ENCODE data around the gene ANKRD44.
A peak's percentile ranks its signal among the peaks of the same experiment; 100 is the strongest.

Gene ANKRD44

DNA sequence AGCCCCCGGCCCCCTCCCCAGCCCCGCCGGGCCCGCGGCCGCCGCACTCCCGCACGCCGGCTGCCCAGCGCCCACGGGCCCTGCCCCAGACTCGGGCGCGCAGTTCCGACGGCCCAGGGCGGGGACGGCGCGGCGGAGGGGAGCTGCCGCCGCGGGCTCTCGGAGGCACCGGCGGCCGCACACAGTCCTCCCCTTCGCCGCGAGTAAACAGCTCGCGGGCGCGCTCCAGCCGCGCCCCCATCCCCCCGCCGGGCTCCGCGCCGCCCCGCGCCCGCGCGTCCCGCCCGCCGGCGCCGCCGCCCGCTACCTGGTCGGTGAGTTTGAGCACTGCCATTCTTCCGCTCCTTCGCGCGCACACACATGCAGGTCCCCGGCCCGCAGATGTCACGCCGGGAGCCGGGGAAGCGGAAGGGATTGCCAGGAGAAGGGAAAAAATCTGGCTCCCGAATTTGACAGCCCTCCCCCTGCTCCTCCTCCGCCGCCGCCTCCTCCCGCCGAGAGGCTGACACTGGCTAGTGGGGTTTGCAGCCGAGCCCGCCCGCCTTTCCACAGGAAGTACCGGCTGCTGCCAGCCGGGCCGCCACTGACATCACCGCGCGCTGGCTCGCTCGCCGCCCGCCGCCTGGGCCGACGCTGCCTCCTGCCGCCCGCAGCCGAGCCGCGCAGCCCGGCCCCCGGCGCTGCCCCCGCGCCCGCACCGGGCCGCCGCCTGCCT is at the start of gene ANKRD44:
Gene ANKRD44, minus strand, starts transcription at position 510 of the 715 bp plus-strand sequence. Its CDS starts 176 bp downstream, at position 334.
- peak within 1 kb of the TSS; percentile 75 for H3K4me3 ChIP-seq (ENCODE audit: low read depth, low read length)
- in situ Hi-C loops (cut with HindIII; ENCODE audit: low sequenced_read_pairs) = no loop called here
- peak; percentile 86 for DNase-seq (ENCODE audit: low read depth, low spot score)
- TF ChIP-seq CTCF (IDR thresholded peaks at IDR 0.05; ENCODE audit: low read depth, low read length) = no peak

DNA sequence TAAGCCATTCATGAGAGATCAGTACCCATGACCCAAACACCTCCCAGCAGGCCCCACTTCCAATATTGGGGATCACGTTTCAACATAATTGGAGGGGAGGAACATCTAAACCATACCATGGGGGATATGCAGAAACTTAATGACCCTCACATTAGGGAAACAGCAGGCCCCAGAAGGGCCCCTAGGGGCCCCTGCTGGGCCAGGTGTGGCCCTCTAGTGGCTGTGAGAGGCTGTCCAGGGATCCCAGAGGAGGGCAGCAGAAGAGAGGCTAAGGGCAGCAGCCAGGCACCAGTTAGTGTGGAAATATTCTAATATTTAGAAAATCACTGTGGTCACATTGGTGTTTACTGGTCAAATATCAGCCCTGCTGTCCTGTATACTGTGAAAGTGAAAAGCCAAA is 49.3 kb upstream of the ANKRD44 start:
- H3K4me3 ChIP-seq (ENCODE audit: low read depth, low read length) = no peak overlapping the region
- no peak for TF ChIP-seq CTCF (IDR thresholded peaks at IDR 0.05; ENCODE audit: low read depth, low read length)
- no peak for DNase-seq (ENCODE audit: low read depth, low spot score)
- in situ Hi-C loops (cut with HindIII; ENCODE audit: low sequenced_read_pairs) = no loop called here

DNA sequence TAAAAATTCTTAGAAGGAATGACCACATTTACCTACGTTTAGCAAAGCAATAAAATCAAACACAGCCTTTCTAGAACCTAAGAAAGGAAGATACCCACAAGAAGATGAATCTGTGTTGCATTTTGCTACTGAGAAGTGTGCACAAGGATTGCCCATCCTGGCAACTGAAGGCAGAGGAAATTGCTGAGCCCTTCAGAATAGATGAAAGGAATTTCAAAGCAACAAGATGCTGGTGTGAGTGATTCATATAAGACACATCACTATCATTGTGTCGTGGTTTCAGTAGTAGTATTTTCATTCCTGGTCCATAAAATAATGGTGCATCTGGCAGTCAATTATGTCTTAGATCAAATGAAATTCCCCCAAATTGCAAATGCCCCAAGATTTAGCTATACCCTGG is 48.4 kb upstream of the ANKRD44 start:
- no peak overlapping the region for H3K4me3 ChIP-seq (ENCODE audit: low read depth, low read length)
- in situ Hi-C loops (cut with HindIII; ENCODE audit: low sequenced_read_pairs) = no loop called here
- peak; percentile 35 for DNase-seq (ENCODE audit: low read depth, low spot score)
- TF ChIP-seq CTCF (IDR thresholded peaks at IDR 0.05; ENCODE audit: low read depth, low read length) = no peak

DNA sequence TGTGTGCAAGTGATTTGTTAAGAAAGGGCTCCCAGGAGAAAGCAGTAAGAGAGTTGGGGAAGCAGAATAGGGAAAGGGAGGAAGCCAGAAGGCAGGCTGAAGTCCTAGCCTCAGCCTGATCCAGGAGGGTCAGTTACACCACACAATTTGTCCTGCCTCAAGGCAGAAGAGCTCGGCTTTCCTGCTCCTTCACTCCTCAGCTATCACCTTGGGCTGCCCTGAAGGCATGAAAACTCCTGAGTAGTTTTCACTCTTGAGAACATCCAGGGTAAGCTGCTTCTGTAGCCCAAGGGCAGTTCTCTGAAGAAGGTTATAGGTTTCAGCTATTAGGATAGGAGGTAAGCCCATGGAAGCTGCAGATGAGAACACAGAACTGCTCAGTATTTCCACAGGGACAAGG is 47.4 kb upstream of the ANKRD44 start:
- no peak for TF ChIP-seq CTCF (IDR thresholded peaks at IDR 0.05; ENCODE audit: low read depth, low read length)
- DNase-seq (ENCODE audit: low read depth, low spot score) = no peak
- in situ Hi-C loops (cut with HindIII; ENCODE audit: low sequenced_read_pairs) = no loop called here
- H3K4me3 ChIP-seq (ENCODE audit: low read depth, low read length) = no peak overlapping the region

DNA sequence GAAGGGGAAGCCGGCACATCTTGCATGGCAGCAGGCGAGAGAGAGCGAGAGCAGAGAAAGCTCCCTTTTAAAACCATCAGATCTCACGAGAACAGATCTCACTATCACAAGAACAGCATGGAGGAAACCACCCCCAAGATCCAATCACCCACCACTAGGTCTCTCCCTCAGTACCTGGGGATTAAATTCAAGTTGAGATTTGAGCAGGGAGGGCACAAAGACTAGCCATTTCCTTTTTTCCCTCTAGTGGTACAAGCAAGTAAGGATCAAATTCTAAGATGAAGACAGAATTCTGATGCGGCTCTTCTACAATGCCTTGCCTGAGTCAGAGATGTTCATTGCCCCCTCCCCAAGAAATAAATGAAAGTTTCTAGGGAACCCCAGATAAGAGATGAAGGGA is 45.6 kb upstream of the ANKRD44 start:
- in situ Hi-C loops (cut with HindIII; ENCODE audit: low sequenced_read_pairs) = no loop called here
- DNase-seq (ENCODE audit: low read depth, low spot score) = no peak
- no peak overlapping the region for H3K4me3 ChIP-seq (ENCODE audit: low read depth, low read length)
- peak; percentile 50 for TF ChIP-seq CTCF (IDR thresholded peaks at IDR 0.05; ENCODE audit: low read depth, low read length)

- TF ChIP-seq CTCF (IDR thresholded peaks at IDR 0.05; ENCODE audit: low read depth, low read length) = no peak
These were observed 43.6 kb upstream of the ANKRD44 start for GRCh38 chr2:197354169-197354558.

More at GRCh38 chr2:197354169-197354558, 43.6 kb upstream of the ANKRD44 start:
- in situ Hi-C loops (cut with HindIII; ENCODE audit: low sequenced_read_pairs) = no loop called here
- DNase-seq (ENCODE audit: low read depth, low spot score) = no peak
- H3K4me3 ChIP-seq (ENCODE audit: low read depth, low read length) = no peak overlapping the region
